HG02870 (cell line): ENCODE data around the gene SH3BP5.

Source experiments
- ATAC-seq: cut with Tn5 transposase; IDR thresholded peaks from one replicate; pipeline ENCODE4 v1.9.1; 2021; ENCODE audit warnings: mild to moderate bottlenecking, moderate library complexity; ENCODE audit not compliant: unreplicated experiment

Gene SH3BP5

GRCh38 chr3:15347737-15348110 lies 15.3 kb upstream of the SH3BP5 start:
- no peak for ATAC-seq

GRCh38 chr3:15347063-15347736 lies 14.8 kb upstream of the SH3BP5 start:
- no peak for ATAC-seq

GRCh38 chr3:15346516-15346915 lies 14.1 kb upstream of the SH3BP5 start:
- no peak for ATAC-seq

- peak; percentile 94 for ATAC-seq
Measured at GRCh38 chr3:15345608-15346137, 13.3 kb upstream of the SH3BP5 start.

GRCh38 chr3:15345066-15345607 lies 12.8 kb upstream of the SH3BP5 start:
- ATAC-seq, result peak; percentile 22

- ATAC-seq, result no peak
Measured at GRCh38 chr3:15342945-15343344, 10.6 kb upstream of the SH3BP5 start.

GRCh38 chr3:15342246-15342645 lies 9.9 kb upstream of the SH3BP5 start:
- no peak for ATAC-seq

GRCh38 chr3:15341030-15341726 lies 8.8 kb upstream of the SH3BP5 start:
- no peak for ATAC-seq

- no peak for ATAC-seq
Measured at GRCh38 chr3:15339786-15340215, 7.4 kb upstream of the SH3BP5 start.

GRCh38 chr3:15339001-15339400 lies 6.6 kb upstream of the SH3BP5 start:
- no peak for ATAC-seq

- ATAC-seq, result no peak
Measured at GRCh38 chr3:15337963-15338362, 5.6 kb upstream of the SH3BP5 start.

GRCh38 chr3:15336057-15336456 lies 3.7 kb upstream of the SH3BP5 start:
- ATAC-seq, result no peak

GRCh38 chr3:15333956-15334263 lies 1.5 kb upstream of the SH3BP5 start:
- ATAC-seq, result no peak

GRCh38 chr3:15333099-15333955 lies 941 bp upstream of the SH3BP5 start:
- no peak for ATAC-seq

- ATAC-seq, result no peak
Measured at GRCh38 chr3:15331606-15332404, 581 bp downstream of the SH3BP5 start.

- ATAC-seq, result no peak
Measured at GRCh38 chr3:15331072-15331605, 1.2 kb downstream of the SH3BP5 start.

GRCh38 chr3:15330031-15330596 lies 2.3 kb downstream of the SH3BP5 start:
- no peak for ATAC-seq

GRCh38 chr3:15329046-15330005 lies 3.1 kb downstream of the SH3BP5 start:
- no peak for ATAC-seq

GRCh38 chr3:15327941-15328340 lies 4.4 kb downstream of the SH3BP5 start:
- ATAC-seq, result no peak
